Measurements from ENCODE around the gene DNAJB8. TPM values are rescaled to one million over a fixed set of nuclear protein-coding genes. Genes with fewer than 3 reads are reported as not detected.
A peak's percentile ranks its signal among the peaks of the same experiment; 100 is the strongest.

The DNAJB8 gene
- total and polyA plus RNA-seq, 12 donors: not detected

DNA sequence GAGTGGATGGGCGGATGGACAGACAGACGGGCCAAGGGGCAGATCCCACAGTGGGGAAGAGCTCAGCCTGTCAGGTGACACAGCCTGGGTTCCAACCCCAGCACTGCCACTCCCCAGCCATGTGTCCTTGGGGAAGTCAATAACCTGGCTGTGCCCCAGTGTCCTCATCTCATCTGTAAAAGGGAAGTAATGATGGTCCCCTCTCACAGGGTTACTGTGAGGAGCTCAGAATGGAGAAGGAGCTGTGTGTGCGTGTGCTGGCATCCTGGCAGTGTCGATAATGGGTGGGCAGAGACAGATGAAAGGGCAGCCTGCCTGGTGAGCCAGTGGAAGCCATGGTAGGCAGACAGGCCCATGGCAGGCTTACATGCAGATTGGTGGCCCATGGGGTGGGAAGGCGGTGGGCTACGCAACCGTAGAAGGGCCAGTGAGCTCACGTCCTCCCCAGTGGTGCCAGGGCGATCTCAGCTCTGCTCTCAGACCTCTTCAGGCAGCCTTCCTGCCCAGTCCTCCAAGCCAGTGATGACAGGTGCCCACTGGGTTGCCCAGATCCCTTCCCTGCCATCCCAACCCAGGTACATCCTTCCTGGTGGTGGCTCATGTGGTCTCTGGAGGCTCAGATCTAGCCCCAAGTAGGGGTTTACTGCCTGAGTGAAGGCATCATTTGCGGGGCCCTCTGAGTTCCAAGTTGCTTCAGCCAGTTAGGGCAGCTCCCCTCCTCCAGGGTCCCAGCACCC, 2.3 kb upstream of the DNAJB8 start:
- H3K4me1 ChIP-seq: no peaks in the 10 kb centered on the region
- DNase-seq (no peak), ATAC-seq (no peak)
- H3K27me3 ChIP-seq: peaks cover 0 to 52% (median 9%) of the 10 kb centered on the region in 7 donors
- no peaks in the 10 kb centered on the region for H3K36me3 ChIP-seq
- TF ChIP-seq, protein P1, sequence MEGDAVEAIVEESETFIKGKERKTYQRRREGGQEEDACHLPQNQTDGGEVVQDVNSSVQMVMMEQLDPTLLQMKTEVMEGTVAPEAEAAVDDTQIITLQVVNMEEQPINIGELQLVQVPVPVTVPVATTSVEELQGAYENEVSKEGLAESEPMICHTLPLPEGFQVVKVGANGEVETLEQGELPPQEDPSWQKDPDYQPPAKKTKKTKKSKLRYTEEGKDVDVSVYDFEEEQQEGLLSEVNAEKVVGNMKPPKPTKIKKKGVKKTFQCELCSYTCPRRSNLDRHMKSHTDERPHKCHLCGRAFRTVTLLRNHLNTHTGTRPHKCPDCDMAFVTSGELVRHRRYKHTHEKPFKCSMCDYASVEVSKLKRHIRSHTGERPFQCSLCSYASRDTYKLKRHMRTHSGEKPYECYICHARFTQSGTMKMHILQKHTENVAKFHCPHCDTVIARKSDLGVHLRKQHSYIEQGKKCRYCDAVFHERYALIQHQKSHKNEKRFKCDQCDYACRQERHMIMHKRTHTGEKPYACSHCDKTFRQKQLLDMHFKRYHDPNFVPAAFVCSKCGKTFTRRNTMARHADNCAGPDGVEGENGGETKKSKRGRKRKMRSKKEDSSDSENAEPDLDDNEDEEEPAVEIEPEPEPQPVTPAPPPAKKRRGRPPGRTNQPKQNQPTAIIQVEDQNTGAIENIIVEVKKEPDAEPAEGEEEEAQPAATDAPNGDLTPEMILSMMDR (IDR thresholded peaks at IDR 0.05): no peak
- H3K4me3 ChIP-seq: no peak overlapping the region
- H3K27ac ChIP-seq: no peak overlapping the region
- WGBS, 2 donors: 85 to 92% methylated on average over 10 of the region's 10 CpGs
- intact Hi-C loops (cut with DNase I): no loop called here
- H3K9me3 ChIP-seq: no peaks in the 10 kb centered on the region

DNA sequence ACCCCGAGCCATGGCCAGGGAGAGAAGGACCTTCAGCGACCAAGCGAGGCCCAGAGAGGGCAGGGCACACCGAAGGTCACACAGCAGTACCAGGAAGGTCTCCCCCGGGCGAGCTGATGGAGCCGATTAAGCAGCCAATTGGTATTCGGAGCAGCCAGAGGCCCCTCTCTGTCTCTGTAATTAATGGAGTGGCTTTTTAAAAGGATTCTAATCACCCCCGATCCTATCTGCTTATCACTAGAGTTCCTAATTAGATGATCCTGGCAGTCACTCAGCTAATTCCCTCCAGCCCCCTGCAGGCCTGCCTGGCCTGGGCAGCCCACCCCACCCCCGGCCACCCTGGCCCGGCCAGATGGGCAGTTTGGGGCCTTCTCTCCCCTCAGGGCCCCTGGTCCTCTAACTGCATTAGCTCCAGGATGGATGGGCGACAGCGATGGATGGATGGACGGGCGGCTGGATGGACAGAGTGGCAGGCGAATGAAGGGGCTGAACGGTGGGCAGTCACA, 1.6 kb upstream of the DNAJB8 start:
- TF ChIP-seq, protein P1 (IDR thresholded peaks at IDR 0.05): no peak
- Histone ChIP-seq H3K36me3 (no peaks in the 10 kb centered on the region), H3K9me3 (no peaks in the 10 kb centered on the region), H3K27me3 (peaks cover 0 to 46% (median 9%) of the 10 kb centered on the region in 7 donors), H3K27ac (no peak overlapping the region), H3K4me1 (no peaks in the 10 kb centered on the region), H3K4me3 (no peak overlapping the region)
- no peak for DNase-seq
- 72 to 73% methylated on average over 17 of the region's 17 CpGs for WGBS, 2 donors
- ATAC-seq: no peak
- intact Hi-C loops (cut with DNase I): no loop called here

DNA sequence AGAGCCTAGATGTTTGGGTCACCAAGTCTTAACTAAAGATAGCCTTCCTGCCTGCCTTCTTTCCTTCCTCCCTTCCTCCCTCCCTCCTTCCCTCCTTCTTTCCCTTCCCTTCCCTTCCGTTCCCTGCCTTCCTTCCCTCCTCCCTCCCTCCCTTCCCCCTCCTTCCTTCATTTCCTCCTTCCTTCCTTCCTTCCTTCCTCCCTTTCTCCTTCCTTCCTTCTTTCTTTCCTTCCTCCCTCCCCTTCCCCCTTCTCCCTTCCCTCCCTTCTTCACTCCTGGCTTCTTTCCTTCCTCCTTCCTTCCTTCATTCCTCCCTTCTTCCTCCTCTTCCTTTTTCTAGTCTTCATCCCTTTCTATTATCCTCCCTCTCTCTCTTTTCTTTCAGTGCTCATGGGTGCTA, 2.0 kb downstream of the DNAJB8 start:
- no peaks in the 10 kb centered on the region for H3K36me3 ChIP-seq
- H3K4me1 ChIP-seq: no peaks in the 10 kb centered on the region
- no peak for DNase-seq
- peaks cover 0 to 33% (median 9%) of the 10 kb centered on the region in 7 donors for H3K27me3 ChIP-seq
- H3K9me3 ChIP-seq: no peaks in the 10 kb centered on the region
- WGBS, 2 donors: 30 to 44% methylated on average over 1 of the region's 1 CpG
- TF ChIP-seq, protein P1 (IDR thresholded peaks at IDR 0.05): no peak
- no peak for ATAC-seq
- intact Hi-C loops (cut with DNase I): no loop called here
- no peak overlapping the region for H3K4me3 ChIP-seq
- H3K27ac ChIP-seq: no peak overlapping the region

DNA sequence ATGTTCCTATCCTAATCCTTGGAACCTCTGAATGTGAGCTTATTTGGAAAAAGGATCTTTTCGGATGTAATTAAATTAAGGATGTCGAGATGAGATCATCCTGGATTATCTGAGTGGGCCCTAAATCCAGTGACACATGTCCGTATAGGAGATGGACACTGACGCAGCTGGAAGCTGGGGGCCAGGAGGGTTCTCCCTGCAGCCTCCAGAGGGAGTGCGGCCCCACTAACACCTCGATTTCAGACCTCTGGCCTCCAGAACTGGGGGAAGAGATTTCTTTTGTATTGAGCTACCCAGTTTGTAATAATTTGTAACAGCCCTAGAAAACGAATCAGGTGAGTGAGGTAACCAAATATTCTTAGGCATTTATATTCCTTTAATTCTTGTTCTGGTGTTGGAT, 2.5 kb downstream of the DNAJB8 start:
- WGBS, 2 donors: 54 to 60% methylated on average over 7 of the region's 7 CpGs
- H3K36me3 ChIP-seq: no peaks in the 10 kb centered on the region
- no peak overlapping the region for H3K27ac ChIP-seq
- H3K4me3 ChIP-seq: no peak overlapping the region
- DNase-seq (peak in 1 of 2 donors; percentile 16), ATAC-seq (peak in 4 of 8 donors; percentile 43 to 62 (median 52))
- H3K4me1 ChIP-seq: no peaks in the 10 kb centered on the region
- H3K9me3 ChIP-seq: no peaks in the 10 kb centered on the region
- H3K27me3 ChIP-seq: peaks cover 0 to 28% (median 9%) of the 10 kb centered on the region in 7 donors
- TF ChIP-seq, protein P1 (IDR thresholded peaks at IDR 0.05): peak in 8 of 9 donors; percentile 19 to 65 (median 49)
- intact Hi-C loops (cut with DNase I): no loop called here
